KMS-11 (cell line): ENCODE measurements around the gene EFHC1.

Experiments used
- H2AFZ ChIP-seq: fragments of 200-600 bp; sonication (generic); 2 replicates; pipeline ENCODE4 v1.6.1; 2016; ENCODE audit warnings: antibody characterized with exemption, mixed run types, low read depth
- H3K27ac ChIP-seq: fragments of 200-600 bp; sonication (generic); 2 replicates; pipeline ENCODE4 v1.6.1; 2016; ENCODE audit warnings: mild to moderate bottlenecking, mixed run types
- H3K27me3 ChIP-seq: fragments of 200-600 bp; sonication (generic); 2 replicates; pipeline ENCODE4 v1.6.1; 2017; ENCODE audit warnings: mild to moderate bottlenecking, low read depth, mixed run types, moderate library complexity; ENCODE audit not compliant: insufficient read depth
- H3K36me3 ChIP-seq: fragments of 200-600 bp; sonication (generic); 2 replicates; pipeline ENCODE4 v1.6.1; 2017; ENCODE audit warnings: mild to moderate bottlenecking, mixed run types; ENCODE audit not compliant: insufficient read depth
- H3K4me1 ChIP-seq: fragments of 200-600 bp; sonication (generic); 2 replicates; pipeline ENCODE4 v1.6.1; 2016; ENCODE audit warnings: mild to moderate bottlenecking, low read depth, mixed run types; ENCODE audit not compliant: poor library complexity, severe bottlenecking
- H3K4me2 ChIP-seq: fragments of 200-600 bp; sonication (generic); 2 replicates; pipeline ENCODE4 v1.7.0; 2016; ENCODE audit warnings: mild to moderate bottlenecking, mixed run types
- H3K4me3 ChIP-seq: fragments of 200-600 bp; sonication (generic); IDR thresholded peaks from 2 replicates; pipeline ENCODE4 v1.6.1; 2017; ENCODE audit warnings: low read depth, low read length, mixed read lengths; ENCODE audit not compliant: insufficient read depth
- H3K79me2 ChIP-seq: fragments of 200-600 bp; sonication (generic); 2 replicates; pipeline ENCODE4 v1.6.1; 2016; ENCODE audit warnings: low read depth, mixed run types; ENCODE audit not compliant: insufficient read depth
- H3K9ac ChIP-seq: fragments of 200-600 bp; sonication (generic); 2 replicates; pipeline ENCODE4 v1.6.1; 2016; ENCODE audit warnings: mild to moderate bottlenecking, mixed run types
- H4K20me1 ChIP-seq: fragments of 200-600 bp; sonication (generic); 2 replicates; pipeline ENCODE4 v1.6.1; 2016; ENCODE audit warnings: mild to moderate bottlenecking, mixed run types; ENCODE audit not compliant: insufficient read depth
- CTCF ChIP-seq: fragments of 200-600 bp; sonication (generic); conservative IDR thresholded peaks from 2 replicates; pipeline ENCODE4 v1.6.1; 2017; ENCODE audit warnings: low read depth, mild to moderate bottlenecking, antibody characterized with exemption, low read length, moderate library complexity, mixed read lengths

Gene EFHC1

GRCh38 chr6:52564856-52565255 is 144.7 kb downstream of the EFHC1 start:
- Histone ChIP-seq H4K20me1 (peaks cover 50% of the 10 kb centered on the region), H3K4me2 (no peak overlapping the region; the same call in 1 of the 2 replicates)

GRCh38 chr6:52566201-52566600 is 146.1 kb downstream of the EFHC1 start:
- TF ChIP-seq CTCF: no peak
- H2AFZ ChIP-seq: no peak overlapping the region
- H4K20me1 ChIP-seq: peaks cover 61% of the 10 kb centered on the region
- peaks cover 100% of the 10 kb centered on the region for H3K79me2 ChIP-seq
- no peak overlapping the region for H3K9ac ChIP-seq
- no peak overlapping the region for H3K4me3 ChIP-seq
- no peaks in the 10 kb centered on the region for H3K27me3 ChIP-seq
- H3K4me2 ChIP-seq: peak overlapping the region; percentile 25; the same call in 1 of the 2 replicates
- peaks cover 83% of the 10 kb centered on the region for H3K4me1 ChIP-seq
- H3K36me3 ChIP-seq: no peaks in the 10 kb centered on the region
- H3K27ac ChIP-seq: peak overlapping the region; percentile 5; the same call in 1 of the 2 replicates

More at GRCh38 chr6:52564856-52565255, 144.7 kb downstream of the EFHC1 start:
- Histone ChIP-seq H3K27me3 (no peaks in the 10 kb centered on the region), H3K27ac (no peak overlapping the region), H3K36me3 (no peaks in the 10 kb centered on the region), H2AFZ (no peak overlapping the region), H3K79me2 (peaks cover 100% of the 10 kb centered on the region), H3K9ac (no peak overlapping the region), H3K4me1 (peaks cover 84% of the 10 kb centered on the region), H3K4me3 (no peak overlapping the region)
- TF ChIP-seq CTCF: no peak

GRCh38 chr6:52566853-52567279 is 146.7 kb downstream of the EFHC1 start:
- Histone ChIP-seq H3K27ac (peak overlapping the region; percentile 5; the same call in 1 of the 2 replicates), H3K9ac (no peak overlapping the region), H3K27me3 (no peaks in the 10 kb centered on the region), H3K79me2 (peaks cover 100% of the 10 kb centered on the region), H3K4me1 (peaks cover 88% of the 10 kb centered on the region), H2AFZ (no peak overlapping the region), H4K20me1 (peaks cover 68% of the 10 kb centered on the region), H3K4me2 (peak overlapping the region; percentile 25), H3K4me3 (no peak overlapping the region), H3K36me3 (no peaks in the 10 kb centered on the region)
- no peak for TF ChIP-seq CTCF

- peaks cover 82% of the 10 kb centered on the region for H4K20me1 ChIP-seq
- no peaks in the 10 kb centered on the region for H3K27me3 ChIP-seq
- no peak for TF ChIP-seq CTCF
- 0 out of 2 replicates have a peak overlapping the region, but pooled peaks have one; percentile 1 for H3K27ac ChIP-seq
- H2AFZ ChIP-seq: no peak overlapping the region
- H3K79me2 ChIP-seq: peaks cover 100% of the 10 kb centered on the region
- H3K9ac ChIP-seq: no peak overlapping the region
- peak overlapping the region; percentile 25; the same call in 1 of the 2 replicates for H3K4me2 ChIP-seq
- H3K4me3 ChIP-seq: no peak overlapping the region
- H3K4me1 ChIP-seq: peaks cover 99% of the 10 kb centered on the region
- peaks cover 5% of the 10 kb centered on the region; the same call in 1 of the 2 replicates for H3K36me3 ChIP-seq
Measured at GRCh38 chr6:52568320-52568719, 148.2 kb downstream of the EFHC1 start.
